ENCODE results near the gene TDRD9. TPM values are rescaled to one million over a fixed set of nuclear protein-coding genes. Genes with fewer than 3 reads are reported as not detected.

Gene TDRD9
- total and polyA plus RNA-seq, 8 donors = 0.67 to 28.6 (median 2.5) TPM

DNA sequence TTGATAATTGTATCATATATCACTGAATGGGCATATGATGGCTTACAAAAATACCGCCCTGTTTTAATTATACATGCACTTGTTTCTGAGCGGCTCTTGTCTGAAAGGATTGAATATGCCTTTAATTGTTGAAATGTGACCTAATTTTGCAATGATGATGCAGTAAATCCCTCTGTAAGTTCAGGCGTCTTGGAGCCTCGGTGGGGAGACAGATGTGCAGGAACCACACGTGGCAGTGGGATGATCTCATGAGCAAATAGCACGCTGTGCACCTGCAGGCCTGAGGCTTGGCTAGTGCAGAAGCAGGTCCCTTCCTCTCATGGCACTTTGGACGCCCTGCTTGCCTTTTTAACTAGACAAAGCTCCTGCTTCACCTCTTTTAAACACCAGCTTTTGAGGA, 108.0 kb downstream of the TDRD9 start:
- Histone ChIP-seq H3K27me3 (no peaks in the 10 kb centered on the region), H3K4me3 (no peak overlapping the region), H3K27ac (no peak overlapping the region), H3K9me3 (no peaks in the 10 kb centered on the region), H3K4me1 (peaks cover 0 to 3% (median 0%) of the 10 kb centered on the region in 3 donors), H3K36me3 (no peaks in the 10 kb centered on the region)
- 78 to 86% methylated on average over 7 of the region's 7 CpGs for WGBS, 2 donors
- FAIRE-seq (no peak), ATAC-seq (peak in 2 of 4 donors; percentile 40 to 56), DNase-seq (no peak)
- TF ChIP-seq, protein P1, sequence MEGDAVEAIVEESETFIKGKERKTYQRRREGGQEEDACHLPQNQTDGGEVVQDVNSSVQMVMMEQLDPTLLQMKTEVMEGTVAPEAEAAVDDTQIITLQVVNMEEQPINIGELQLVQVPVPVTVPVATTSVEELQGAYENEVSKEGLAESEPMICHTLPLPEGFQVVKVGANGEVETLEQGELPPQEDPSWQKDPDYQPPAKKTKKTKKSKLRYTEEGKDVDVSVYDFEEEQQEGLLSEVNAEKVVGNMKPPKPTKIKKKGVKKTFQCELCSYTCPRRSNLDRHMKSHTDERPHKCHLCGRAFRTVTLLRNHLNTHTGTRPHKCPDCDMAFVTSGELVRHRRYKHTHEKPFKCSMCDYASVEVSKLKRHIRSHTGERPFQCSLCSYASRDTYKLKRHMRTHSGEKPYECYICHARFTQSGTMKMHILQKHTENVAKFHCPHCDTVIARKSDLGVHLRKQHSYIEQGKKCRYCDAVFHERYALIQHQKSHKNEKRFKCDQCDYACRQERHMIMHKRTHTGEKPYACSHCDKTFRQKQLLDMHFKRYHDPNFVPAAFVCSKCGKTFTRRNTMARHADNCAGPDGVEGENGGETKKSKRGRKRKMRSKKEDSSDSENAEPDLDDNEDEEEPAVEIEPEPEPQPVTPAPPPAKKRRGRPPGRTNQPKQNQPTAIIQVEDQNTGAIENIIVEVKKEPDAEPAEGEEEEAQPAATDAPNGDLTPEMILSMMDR (IDR thresholded peaks at IDR 0.05) = no peak
- intact Hi-C loops (cut with DNase I) = no loop called here

DNA sequence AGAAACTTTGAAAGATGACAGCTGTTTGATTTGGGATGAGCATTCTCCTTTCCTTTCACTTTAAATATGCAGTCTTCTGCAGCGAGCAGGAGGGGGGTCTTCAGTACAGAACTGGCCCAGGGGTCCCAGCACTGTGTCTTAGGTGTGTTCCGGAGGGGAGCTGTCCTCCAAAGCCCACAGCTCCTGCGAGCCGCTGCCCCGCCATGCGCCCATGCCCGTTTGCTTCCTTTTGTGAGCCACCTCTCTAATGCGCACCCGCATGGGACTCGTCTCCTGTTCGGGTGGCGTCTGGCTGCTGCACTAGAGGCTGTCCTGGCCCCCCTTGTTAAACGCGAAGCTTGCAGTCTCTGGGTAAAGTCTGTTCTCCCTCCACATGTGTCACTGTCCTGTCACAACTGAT, 108.8 kb downstream of the TDRD9 start:
- Histone ChIP-seq H3K27ac (no peak overlapping the region), H3K4me3 (no peak overlapping the region), H3K27me3 (no peaks in the 10 kb centered on the region), H3K36me3 (no peaks in the 10 kb centered on the region), H3K9me3 (no peaks in the 10 kb centered on the region), H3K4me1 (no peaks in the 10 kb centered on the region)
- DNase-seq (no peak), FAIRE-seq (no peak), ATAC-seq (no peak)
- TF ChIP-seq, protein P1 (IDR thresholded peaks at IDR 0.05) = no peak
- 79 to 85% methylated on average over 14 of the region's 14 CpGs for WGBS, 2 donors
- intact Hi-C loops (cut with DNase I) = no loop called here

- H3K27ac ChIP-seq = no peak overlapping the region
- WGBS, 2 donors = 63 to 68% methylated on average over 3 of the region's 3 CpGs
- H3K27me3 ChIP-seq = no peaks in the 10 kb centered on the region
- H3K4me3 ChIP-seq = no peak overlapping the region
- no peaks in the 10 kb centered on the region for H3K4me1 ChIP-seq
- peak in 2 of 6 donors; percentile 14 to 23 for DNase-seq
- no peak for FAIRE-seq
- ATAC-seq = peak in 2 of 4 donors; percentile 46 to 65
- H3K36me3 ChIP-seq = no peaks in the 10 kb centered on the region
- TF ChIP-seq, protein P1 (IDR thresholded peaks at IDR 0.05) = no peak
- intact Hi-C loops (cut with DNase I) = no loop called here
- no peaks in the 10 kb centered on the region for H3K9me3 ChIP-seq
These were observed 109.6 kb downstream of the TDRD9 start for GRCh38 chr14:104037903-104038302.

DNA sequence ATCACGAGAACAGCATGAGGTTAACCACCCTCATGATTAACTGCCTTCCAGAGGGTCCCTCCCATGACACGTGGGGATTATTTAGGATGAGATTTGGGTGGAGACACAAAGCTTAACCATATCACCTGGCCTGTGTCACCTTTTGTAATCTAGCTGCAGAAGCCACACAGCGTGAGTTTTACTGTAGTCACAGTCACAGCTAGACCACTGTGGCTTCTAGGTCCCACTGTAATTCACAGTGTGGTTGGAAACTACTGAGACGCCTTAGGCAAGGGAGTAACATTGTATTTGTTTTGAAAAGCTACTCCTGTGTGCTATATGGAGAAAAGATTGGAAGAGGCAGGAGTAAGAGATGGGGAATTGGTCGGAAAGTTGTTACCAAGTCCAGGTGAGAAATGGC, 111.0 kb downstream of the TDRD9 start:
- H3K9me3 ChIP-seq = no peaks in the 10 kb centered on the region
- intact Hi-C loops (cut with DNase I) = no loop called here
- no peak overlapping the region for H3K27ac ChIP-seq
- no peaks in the 10 kb centered on the region for H3K27me3 ChIP-seq
- no peak overlapping the region for H3K4me3 ChIP-seq
- no peaks in the 10 kb centered on the region for H3K4me1 ChIP-seq
- no peak for FAIRE-seq
- no peak for ATAC-seq
- no peaks in the 10 kb centered on the region for H3K36me3 ChIP-seq
- TF ChIP-seq, protein P1 (IDR thresholded peaks at IDR 0.05) = no peak
- 63 to 79% methylated on average over 5 of the region's 5 CpGs for WGBS, 2 donors
- no peak for DNase-seq

GRCh38 chr14:104040539-104040938, 112.3 kb downstream of the TDRD9 start:
- intact Hi-C loops (cut with DNase I) = no loop called here
- ATAC-seq (no peak), DNase-seq (no peak), FAIRE-seq (no peak)
- Histone ChIP-seq H3K27ac (no peak overlapping the region), H3K9me3 (no peaks in the 10 kb centered on the region), H3K4me1 (no peaks in the 10 kb centered on the region), H3K4me3 (no peak overlapping the region), H3K36me3 (no peaks in the 10 kb centered on the region), H3K27me3 (no peaks in the 10 kb centered on the region)
- WGBS, 2 donors = 36 to 60% methylated on average over 5 of the region's 5 CpGs
- TF ChIP-seq, protein P1 (IDR thresholded peaks at IDR 0.05) = no peak
